Measurements from ENCODE around the gene SAC3D1. TPM values are rescaled to one million over a fixed set of nuclear protein-coding genes. Genes with fewer than 3 reads are reported as not detected.

Gene SAC3D1
- total RNA-seq, 1 donor: 0.52 TPM

DNA sequence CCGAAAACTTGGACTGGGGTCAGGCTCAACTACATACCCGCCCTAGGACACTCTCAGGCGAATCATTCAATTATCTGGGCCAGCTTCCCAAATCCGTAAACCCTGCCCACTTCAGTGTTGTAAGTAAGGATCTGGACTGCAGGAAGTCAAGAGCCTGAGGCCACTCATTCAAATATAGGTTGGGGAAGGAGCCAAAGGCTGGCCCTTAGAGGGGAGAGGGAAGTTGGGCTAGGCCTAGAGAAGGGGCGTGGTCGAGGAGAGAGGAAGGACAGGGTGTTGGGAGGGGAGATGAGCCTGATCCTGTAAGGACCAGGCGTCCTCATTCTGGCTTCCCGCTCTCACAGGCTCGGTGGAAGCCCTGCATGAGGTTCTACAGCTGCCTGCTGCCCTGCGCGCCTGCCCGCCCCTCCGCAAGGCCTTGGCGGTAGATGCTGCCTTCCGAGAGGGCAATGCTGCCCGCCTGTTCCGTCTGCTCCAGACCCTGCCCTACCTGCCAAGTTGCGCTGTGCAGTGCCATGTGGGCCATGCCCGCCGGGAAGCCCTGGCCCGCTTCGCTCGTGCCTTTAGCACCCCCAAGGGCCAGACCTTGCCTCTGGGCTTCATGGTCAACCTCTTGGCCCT, 3.0 kb downstream of the SAC3D1 start:
- no peak overlapping the region for H3K4me3 ChIP-seq (ENCODE audit: low read length)
- no peaks in the 10 kb centered on the region for H3K9me3 ChIP-seq (ENCODE audit: low read depth, low read length)
- no peaks in the 10 kb centered on the region for H3K27me3 ChIP-seq (ENCODE audit: insufficient read depth, low read length)
- peaks cover 63% of the 10 kb centered on the region for H3K4me1 ChIP-seq (ENCODE audit: insufficient read depth, low read length)

DNA sequence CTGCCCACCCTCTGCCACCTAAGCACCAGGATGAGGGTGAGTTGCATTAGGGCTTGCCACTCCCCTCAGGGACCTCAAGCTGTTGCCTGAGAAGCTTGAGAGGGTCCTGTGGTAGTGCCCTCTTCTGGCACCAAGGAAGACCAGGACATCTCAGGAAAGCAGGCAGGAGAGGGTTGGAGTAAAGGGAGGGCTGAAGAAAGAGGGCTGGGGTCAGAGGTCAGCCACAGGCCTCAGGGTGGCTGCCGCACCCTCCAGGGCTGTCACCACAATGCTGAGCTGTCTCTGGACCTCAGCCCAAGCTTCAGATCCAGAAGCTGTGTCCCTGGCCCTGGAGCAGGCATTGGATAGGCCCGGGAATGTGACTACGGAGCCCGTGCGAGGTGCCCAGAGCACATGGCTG, 4.1 kb downstream of the SAC3D1 start:
- peaks cover 59% of the 10 kb centered on the region for H3K4me1 ChIP-seq (ENCODE audit: insufficient read depth, low read length)
- no peaks in the 10 kb centered on the region for H3K9me3 ChIP-seq (ENCODE audit: low read depth, low read length)
- no peak overlapping the region for H3K4me3 ChIP-seq (ENCODE audit: low read length)
- H3K27me3 ChIP-seq (ENCODE audit: insufficient read depth, low read length): no peaks in the 10 kb centered on the region

DNA sequence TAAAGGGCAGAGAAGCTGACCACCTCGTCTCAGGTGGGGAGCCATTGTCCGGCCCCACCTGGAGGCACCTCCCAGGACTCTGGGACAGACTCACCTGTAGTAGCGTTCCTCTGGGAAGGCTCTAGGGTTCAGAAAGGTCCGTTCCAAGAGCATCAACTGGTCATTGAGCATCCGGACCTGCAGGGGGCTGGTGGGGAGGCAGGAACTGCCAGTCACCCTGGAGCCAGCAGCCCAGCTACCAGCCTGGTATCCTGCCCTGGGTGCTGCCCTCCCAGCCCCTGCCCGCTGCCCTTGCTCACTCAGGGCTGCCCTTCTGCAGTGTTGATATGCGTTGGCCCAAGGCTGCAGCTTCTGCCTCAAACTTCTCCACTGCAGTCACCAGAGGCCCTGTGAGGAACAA, 4.7 kb downstream of the SAC3D1 start:
- H3K9me3 ChIP-seq (ENCODE audit: low read depth, low read length): no peaks in the 10 kb centered on the region
- H3K27me3 ChIP-seq (ENCODE audit: insufficient read depth, low read length): no peaks in the 10 kb centered on the region
- no peak overlapping the region for H3K4me3 ChIP-seq (ENCODE audit: low read length)
- peaks cover 52% of the 10 kb centered on the region for H3K4me1 ChIP-seq (ENCODE audit: insufficient read depth, low read length)

DNA sequence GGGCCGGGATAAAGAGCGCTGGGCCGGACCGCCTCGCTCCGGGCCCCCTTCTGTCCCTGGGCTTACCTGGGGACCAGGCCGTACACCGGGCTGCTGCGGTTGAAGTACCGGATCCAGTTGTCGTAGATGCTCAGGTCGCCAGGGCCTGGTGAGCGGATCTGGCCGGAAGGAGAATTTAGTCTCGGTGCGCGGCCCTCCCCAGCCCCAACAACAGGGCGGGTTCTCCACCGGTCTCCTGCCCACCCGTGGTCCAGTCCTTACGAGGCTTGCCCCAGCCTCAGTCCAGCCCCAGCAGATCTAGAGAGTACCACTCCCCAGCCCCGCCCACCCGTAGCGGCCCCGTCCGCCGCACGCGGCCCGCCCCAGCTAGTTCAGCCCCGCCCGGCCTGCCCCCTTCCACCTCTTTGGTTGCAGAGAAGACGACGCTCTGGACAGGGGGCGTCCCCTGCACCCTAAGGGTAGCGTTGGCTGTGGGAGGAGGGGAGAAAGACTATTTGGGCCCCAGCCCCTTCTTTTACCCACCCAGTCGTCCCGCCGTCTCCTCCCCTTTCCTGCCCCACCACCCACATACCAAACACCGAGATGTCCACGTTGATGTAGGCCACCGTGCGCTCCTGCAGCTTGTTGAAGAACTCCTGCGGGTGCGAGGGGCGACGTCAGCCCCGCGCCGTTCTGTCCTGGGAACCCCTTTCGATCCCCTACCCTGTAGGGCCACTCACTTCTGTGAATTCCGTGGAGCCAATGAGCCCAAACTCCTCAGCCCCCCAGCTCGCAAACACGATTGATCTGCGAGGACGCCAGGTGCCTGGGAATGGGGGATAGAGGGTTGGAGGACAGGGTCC, 6.8 kb downstream of the SAC3D1 start:
- peaks cover 39% of the 10 kb centered on the region for H3K4me1 ChIP-seq (ENCODE audit: insufficient read depth, low read length)
- no peaks in the 10 kb centered on the region for H3K27me3 ChIP-seq (ENCODE audit: insufficient read depth, low read length)
- peak overlapping the region; percentile 38 for H3K4me3 ChIP-seq (ENCODE audit: low read length)
- H3K9me3 ChIP-seq (ENCODE audit: low read depth, low read length): no peaks in the 10 kb centered on the region

DNA sequence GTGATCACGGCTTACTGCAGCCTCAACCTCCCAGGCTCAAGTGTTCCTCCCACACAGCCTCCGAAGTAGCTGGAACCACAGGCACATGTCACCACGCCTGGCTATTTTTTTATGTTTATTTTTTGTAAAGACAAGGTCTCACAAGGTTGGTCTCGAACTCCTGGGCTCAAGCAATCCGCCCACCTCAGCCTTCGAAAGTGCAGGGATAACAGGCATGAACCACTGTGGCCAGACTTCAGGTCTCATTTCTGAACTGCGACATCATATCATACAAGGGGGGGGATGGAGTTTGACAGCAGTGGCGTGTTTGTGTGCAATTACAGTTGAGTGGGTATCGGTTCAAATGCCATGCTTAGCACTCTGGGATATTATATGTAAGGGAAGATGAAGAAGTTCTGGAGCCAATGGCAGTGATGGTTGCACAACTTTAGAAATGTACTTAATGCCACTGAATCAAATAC, 10.4 kb downstream of the SAC3D1 start:
- Histone ChIP-seq H3K4me3 (ENCODE audit: low read length) (no peak overlapping the region), H3K9me3 (ENCODE audit: low read depth, low read length) (no peaks in the 10 kb centered on the region), H3K4me1 (ENCODE audit: insufficient read depth, low read length) (peaks cover 26% of the 10 kb centered on the region), H3K27me3 (ENCODE audit: insufficient read depth, low read length) (no peaks in the 10 kb centered on the region)

DNA sequence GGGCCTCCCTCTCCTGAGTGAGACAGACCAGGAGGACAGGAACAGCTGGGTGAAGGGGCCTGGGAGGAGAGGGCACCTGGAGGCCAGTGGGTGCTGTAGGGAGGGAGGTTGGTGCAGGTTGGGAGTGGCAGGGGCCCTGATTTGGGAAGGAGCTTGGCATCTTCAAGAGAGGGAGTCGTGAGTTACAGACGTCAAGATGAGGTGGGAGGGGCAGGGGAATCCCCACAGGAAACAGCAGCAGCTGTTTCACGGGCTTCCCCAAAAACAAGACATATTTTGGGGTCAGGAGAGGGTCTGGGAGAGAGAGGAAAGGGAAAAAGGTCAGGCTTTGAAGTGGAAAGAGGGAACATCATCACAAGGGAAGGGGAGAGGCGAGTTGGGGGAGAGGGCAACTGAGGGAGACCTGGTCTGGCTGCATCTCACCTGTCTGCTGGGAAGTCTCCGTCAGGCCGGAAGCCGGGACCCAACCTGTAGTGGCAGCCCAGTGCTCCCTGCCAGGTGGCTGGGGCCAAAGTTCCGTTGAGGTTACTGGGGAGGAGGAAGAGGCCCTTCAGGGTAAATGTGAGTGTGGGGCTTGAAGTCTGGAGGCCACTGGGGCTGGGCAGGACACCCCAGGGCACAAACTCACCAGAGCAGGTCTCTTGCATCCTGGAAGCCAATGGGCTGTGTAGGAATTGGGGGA, 13.0 kb downstream of the SAC3D1 start:
- Histone ChIP-seq H3K4me1 (ENCODE audit: insufficient read depth, low read length) (peaks cover 9% of the 10 kb centered on the region), H3K27me3 (ENCODE audit: insufficient read depth, low read length) (no peaks in the 10 kb centered on the region), H3K4me3 (ENCODE audit: low read length) (no peak overlapping the region), H3K9me3 (ENCODE audit: low read depth, low read length) (no peaks in the 10 kb centered on the region)

DNA sequence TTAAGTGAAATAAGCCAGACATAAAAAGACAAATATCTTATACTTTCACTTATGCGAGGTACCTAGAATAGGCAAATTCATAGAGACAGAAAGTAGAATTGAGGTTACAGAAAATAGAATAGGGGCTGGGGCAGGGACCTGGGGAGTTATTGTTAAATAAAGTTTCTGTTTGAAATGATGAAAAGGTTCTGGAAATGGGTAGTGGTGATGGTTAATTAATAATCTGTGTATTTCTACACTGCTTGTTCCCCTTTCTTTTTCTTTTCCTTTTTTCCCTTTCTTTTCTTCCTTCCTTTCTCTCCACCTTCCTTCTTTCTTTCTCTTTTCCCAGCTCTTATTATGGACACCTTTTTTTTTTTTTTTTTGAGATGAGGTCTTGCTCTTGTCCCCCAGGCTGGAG, 14.5 kb downstream of the SAC3D1 start:
- H3K4me1 ChIP-seq (ENCODE audit: insufficient read depth, low read length): peaks cover 9% of the 10 kb centered on the region
- no peak overlapping the region for H3K4me3 ChIP-seq (ENCODE audit: low read length)
- H3K9me3 ChIP-seq (ENCODE audit: low read depth, low read length): no peaks in the 10 kb centered on the region

DNA sequence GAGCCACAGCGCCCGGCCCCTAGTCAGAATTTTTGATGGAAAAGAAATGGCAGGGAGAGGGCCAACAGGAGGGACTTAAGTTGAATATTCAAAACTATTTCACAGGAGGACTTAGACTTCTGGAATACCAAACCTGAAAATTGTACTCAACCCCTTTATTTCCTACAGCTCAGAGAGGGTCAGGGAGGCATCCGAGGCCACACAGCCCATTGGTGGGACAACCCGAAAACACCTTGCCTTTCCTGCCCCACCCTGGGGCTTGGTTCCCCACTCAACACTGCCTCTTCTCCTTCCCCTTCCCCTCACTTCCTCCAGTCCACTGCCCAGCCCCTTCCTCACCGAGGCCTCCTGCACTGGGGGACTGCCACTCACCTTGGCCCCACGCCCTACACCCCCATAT, 16.0 kb downstream of the SAC3D1 start:
- Histone ChIP-seq H3K4me3 (ENCODE audit: low read length) (no peak overlapping the region), H3K9me3 (ENCODE audit: low read depth, low read length) (no peaks in the 10 kb centered on the region), H3K4me1 (ENCODE audit: insufficient read depth, low read length) (peaks cover 9% of the 10 kb centered on the region), H3K27me3 (ENCODE audit: insufficient read depth, low read length) (no peaks in the 10 kb centered on the region)

More for the DNA sequence above, 14.5 kb downstream of the SAC3D1 start:
- H3K27me3 ChIP-seq (ENCODE audit: insufficient read depth, low read length): no peaks in the 10 kb centered on the region

DNA sequence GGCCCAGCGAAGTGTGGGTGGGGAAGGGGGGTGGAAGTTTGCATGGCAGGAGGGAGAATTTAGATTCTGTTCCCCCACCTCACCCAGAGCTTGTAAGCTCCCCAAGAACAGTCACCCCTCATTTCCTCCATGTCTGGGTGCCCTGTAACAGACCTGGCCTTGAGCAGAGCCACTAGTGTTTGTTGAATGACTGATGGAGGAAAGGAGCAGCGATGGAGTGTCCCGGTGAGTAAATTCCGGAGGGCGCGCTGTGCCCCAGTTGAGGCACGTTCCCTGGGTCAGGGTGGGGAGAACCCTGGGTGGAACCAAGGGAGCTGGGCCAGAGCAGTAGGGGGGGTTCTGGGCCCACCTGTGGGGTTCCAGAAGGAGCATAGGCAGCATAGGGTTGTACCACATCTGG, 16.5 kb downstream of the SAC3D1 start:
- Histone ChIP-seq H3K4me3 (ENCODE audit: low read length) (no peak overlapping the region), H3K9me3 (ENCODE audit: low read depth, low read length) (no peaks in the 10 kb centered on the region), H3K27me3 (ENCODE audit: insufficient read depth, low read length) (no peaks in the 10 kb centered on the region), H3K4me1 (ENCODE audit: insufficient read depth, low read length) (peaks cover 9% of the 10 kb centered on the region)

DNA sequence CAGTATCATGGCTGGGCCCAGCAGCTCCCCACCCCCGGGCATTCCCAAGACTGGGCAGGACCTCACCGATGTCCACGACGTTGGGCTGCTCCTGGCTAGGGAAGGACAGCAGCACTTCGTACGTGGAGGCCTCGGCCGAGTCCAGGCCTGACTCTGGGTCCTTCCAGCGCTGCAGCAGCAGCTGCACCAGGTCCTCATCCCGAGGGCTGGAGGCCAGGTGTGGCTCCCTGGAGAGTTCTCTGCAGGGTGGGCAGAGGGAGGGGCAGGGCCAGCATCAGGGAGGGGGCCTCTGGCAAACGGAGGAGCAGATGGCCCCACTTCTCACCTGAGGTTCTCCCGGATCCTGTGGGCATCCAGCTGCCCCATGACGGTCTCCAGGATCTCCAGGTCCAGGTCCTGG, 17.0 kb downstream of the SAC3D1 start:
- H3K27me3 ChIP-seq (ENCODE audit: insufficient read depth, low read length): no peaks in the 10 kb centered on the region
- no peaks in the 10 kb centered on the region for H3K9me3 ChIP-seq (ENCODE audit: low read depth, low read length)
- peaks cover 9% of the 10 kb centered on the region for H3K4me1 ChIP-seq (ENCODE audit: insufficient read depth, low read length)
- H3K4me3 ChIP-seq (ENCODE audit: low read length): no peak overlapping the region

DNA sequence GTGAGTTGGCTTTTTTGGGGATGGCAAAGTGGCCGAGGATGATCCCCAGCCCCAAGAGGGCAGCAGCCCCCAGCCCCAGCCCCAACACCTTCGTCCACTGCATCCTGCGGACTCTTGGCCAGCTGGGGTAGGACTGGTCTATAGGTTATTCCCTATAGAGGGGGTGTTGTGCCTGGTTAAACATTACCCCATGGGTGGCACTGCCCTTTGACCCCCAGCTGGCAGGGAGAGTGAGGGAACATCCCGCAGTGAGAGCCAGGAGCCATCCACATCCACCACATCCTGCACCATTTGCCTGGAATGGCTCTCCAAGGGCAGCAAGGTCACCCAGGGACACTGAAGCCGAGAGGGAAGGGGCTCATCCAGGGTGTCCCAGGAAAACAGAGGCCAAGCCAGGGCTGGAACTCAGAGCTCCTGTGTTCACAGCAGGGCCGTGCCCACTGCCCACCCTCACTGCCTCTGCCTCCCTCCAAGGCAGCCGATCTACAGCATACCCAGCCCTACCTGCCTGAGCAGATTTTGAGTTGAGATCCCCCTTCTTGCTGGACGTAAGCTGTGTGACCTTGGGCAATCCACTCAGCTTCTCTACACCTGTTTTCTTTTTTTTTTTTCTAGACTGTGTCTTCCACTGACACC, 17.5 kb downstream of the SAC3D1 start, which contains the start of gene NAALADL1:
NAALADL1 (minus strand) TSS at position 135 of the 636 bp plus-strand sequence; CDS start at position 103, 32 bp downstream.
- no peaks in the 10 kb centered on the region for H3K27me3 ChIP-seq (ENCODE audit: insufficient read depth, low read length)
- no peaks in the 10 kb centered on the region for H3K9me3 ChIP-seq (ENCODE audit: low read depth, low read length)
- H3K4me3 ChIP-seq (ENCODE audit: low read length): no peak within 1 kb of the TSS
- H3K4me1 ChIP-seq (ENCODE audit: insufficient read depth, low read length): peaks cover 7% of the 10 kb centered on the region

DNA sequence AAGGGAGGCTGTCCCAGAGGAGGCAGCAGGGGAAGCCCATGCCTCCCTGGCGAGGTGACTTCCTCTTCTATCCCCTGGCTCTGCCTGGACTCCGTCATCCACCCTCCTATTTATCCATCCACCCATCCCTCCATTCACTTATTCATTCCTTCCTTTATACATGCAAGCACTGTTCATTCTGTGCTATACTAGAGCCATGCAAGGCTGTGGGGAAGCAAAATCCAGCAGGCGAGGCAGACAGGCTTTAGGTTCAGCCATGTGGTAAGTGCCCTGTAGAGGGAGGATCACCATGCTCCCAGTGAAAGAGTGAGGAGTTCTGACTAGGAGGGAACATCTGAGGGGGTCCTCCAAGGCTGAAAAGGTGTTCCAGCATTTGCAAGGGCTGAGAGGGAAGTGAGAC, 18.5 kb downstream of the SAC3D1 start:
- no peaks in the 10 kb centered on the region for H3K4me1 ChIP-seq (ENCODE audit: insufficient read depth, low read length)
- no peak overlapping the region for H3K4me3 ChIP-seq (ENCODE audit: low read length)
- no peaks in the 10 kb centered on the region for H3K9me3 ChIP-seq (ENCODE audit: low read depth, low read length)
- H3K27me3 ChIP-seq (ENCODE audit: insufficient read depth, low read length): no peaks in the 10 kb centered on the region

DNA sequence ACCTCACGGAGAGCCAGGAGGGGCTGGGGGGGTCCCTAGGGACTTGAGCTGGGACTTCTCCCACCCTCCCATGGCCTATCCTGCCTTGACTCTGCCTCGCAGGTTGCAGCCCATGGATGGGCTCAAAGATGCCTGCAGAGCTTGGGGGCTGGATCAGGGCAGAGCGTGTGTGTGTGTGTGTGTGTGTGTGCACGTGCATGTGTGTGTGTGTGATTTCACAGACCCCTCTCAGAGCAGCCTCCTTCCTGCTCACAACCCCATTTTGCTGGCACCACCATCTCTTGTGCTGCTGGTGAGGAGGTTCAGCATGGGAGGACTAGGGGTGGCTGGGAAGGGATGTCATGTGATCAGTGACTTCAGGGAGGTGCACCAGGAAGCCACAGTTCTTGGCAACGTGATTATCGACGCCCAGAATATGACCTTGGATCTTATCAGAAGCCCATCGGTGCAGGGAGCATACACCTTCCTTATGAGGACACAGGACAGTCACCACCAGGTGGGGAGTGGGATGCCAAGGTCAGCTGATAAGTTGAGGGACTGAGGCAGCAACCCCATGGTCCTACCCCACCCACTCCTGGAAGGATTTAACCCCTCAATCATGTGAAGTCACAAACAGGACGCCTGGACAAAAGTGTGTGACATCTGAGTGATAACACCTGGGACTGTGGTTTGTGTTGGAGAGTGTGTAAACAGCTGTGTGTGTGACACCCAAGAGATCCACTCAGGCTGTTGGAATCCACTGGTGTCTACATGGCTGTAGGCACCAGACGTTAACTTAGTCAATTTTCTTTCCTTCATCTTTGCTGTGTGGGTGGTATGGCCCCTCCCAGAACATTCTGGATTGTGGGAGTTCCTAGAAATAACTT, 19.2 kb downstream of the SAC3D1 start:
- Histone ChIP-seq H3K9me3 (ENCODE audit: low read depth, low read length) (no peaks in the 10 kb centered on the region), H3K27me3 (ENCODE audit: insufficient read depth, low read length) (no peaks in the 10 kb centered on the region), H3K4me3 (ENCODE audit: low read length) (no peak overlapping the region), H3K4me1 (ENCODE audit: insufficient read depth, low read length) (no peaks in the 10 kb centered on the region)

DNA sequence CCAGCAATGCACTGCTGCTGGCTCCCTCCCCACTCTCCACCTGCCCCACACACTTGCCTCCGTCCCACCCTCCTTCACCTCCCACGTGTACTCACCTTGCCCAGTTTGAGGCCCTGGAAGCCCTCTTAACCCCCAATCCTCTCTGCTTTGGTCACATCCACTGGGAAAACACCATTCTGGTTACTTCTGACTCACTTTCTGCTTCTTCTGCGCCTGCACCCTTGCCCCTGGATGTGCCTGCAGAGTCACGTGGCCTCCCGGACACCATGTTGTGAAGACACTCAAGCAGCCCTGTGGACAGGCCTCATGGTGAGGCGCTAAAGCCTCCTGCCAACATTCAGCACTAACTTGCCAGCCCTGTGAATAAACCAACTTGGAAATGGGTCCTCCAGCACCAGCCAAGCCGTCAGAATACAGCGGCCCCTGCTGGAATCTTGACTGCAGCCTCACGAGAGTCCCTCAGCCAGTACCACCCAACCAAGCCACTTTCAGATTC, 20.0 kb downstream of the SAC3D1 start:
- Histone ChIP-seq H3K9me3 (ENCODE audit: low read depth, low read length) (no peaks in the 10 kb centered on the region), H3K27me3 (ENCODE audit: insufficient read depth, low read length) (no peaks in the 10 kb centered on the region), H3K4me3 (ENCODE audit: low read length) (no peak overlapping the region), H3K4me1 (ENCODE audit: insufficient read depth, low read length) (no peaks in the 10 kb centered on the region)
